Astrocyte of the cerebellum (primary cell): ENCODE measurements around the gene AKT2.

Source experiments
- DNase-seq: peaks from one replicate; pipeline ENCODE4 v3.0.0-alpha.2; 2011; ENCODE audit warnings: low read depth
- H3K4me3 ChIP-seq: 2 replicates; pipeline ENCODE4 v1.5.1; 2011; ENCODE audit warnings: mild to moderate bottlenecking, low read depth, low read length, moderate library complexity
- CTCF ChIP-seq: IDR thresholded peaks from 2 replicates; pipeline ENCODE4 v1.5.1; 2012; ENCODE audit warnings: low read length, low read depth, moderate library complexity, mild to moderate bottlenecking; ENCODE audit errors: missing control alignments
- in situ Hi-C: cut with HindIII; loops from 2 replicates; pipeline ENCODE4 v1.10.0; 2017; ENCODE audit warnings: low sequenced_read_pairs

AKT2 gene

GRCh38 chr19:40217027-40217810 is 67.9 kb downstream of the AKT2 start:
- in situ Hi-C loops = no loop called here
- no peak overlapping the region for H3K4me3 ChIP-seq
- TF ChIP-seq CTCF = no peak
- no peak for DNase-seq

GRCh38 chr19:40216777-40217026 is 68.4 kb downstream of the AKT2 start:
- TF ChIP-seq CTCF = no peak
- no peak overlapping the region for H3K4me3 ChIP-seq
- DNase-seq = no peak
- in situ Hi-C loops = no loop called here

GRCh38 chr19:40216013-40216776 is 69.0 kb downstream of the AKT2 start:
- DNase-seq = no peak
- no peak for TF ChIP-seq CTCF
- H3K4me3 ChIP-seq = no peak overlapping the region
- in situ Hi-C loops = no loop called here

- no peak overlapping the region for H3K4me3 ChIP-seq
- no peak for TF ChIP-seq CTCF
- in situ Hi-C loops = no loop called here
- no peak for DNase-seq
Measured at GRCh38 chr19:40214936-40215335, 70.2 kb downstream of the AKT2 start.

GRCh38 chr19:40213882-40214570 is 71.1 kb downstream of the AKT2 start:
- in situ Hi-C loops = no loop called here
- H3K4me3 ChIP-seq = no peak overlapping the region
- no peak for DNase-seq
- no peak for TF ChIP-seq CTCF

GRCh38 chr19:40213251-40213829 is 71.8 kb downstream of the AKT2 start:
- in situ Hi-C loops = no loop called here
- H3K4me3 ChIP-seq = no peak overlapping the region
- no peak for DNase-seq
- TF ChIP-seq CTCF = no peak
